ENCODE data around the gene ACSF3.
A peak's percentile ranks its signal among the peaks of the same experiment; 100 is the strongest.

The ACSF3 gene

DNA sequence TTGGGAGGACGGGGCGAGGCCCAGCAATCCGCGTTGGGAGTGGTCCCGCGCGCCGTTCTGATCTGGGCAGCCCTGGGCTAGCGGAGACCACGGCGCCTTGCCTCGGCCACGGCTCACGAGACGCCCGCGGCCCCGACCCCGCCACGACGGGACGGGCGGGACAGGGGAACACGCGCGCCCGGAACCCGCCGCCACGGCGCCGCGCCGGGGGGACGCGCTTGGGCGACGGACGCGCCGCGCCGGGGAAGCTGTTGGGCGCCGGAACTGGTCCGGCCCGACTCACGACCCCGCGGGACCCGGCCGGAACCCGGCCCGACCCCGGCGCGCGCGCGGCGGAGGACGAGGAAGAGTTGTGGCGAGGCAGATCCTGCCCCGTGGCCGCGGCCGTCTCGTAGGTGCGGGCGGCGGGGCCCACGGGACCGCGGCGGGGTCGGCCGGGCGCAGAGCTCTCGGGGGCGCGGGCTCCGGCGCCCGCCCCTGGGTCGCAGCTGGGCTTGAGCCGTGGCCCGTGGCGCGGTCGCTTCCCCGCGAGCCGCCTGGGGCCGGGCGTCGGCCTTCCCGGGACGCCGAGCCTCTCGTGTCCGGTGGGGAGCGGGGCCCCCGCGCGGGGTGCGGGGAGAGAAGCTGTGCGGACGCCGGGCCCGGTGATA, at the start of gene ACSF3:
Gene ACSF3, plus strand, starts transcription at position 251 of the 650 bp plus-strand sequence. CDS start 6,830 bp downstream, outside the sequence.
- peaks cover 41% of the 10 kb centered on the region for H3K4me1 Mint-ChIP-seq (ENCODE audit: low read depth)

GRCh38 chr16:89044418-89045180, 49.1 kb upstream of the ACSF3 start:
- H3K4me3 Mint-ChIP-seq = no peak overlapping the region
- H3K27ac Mint-ChIP-seq = no peak overlapping the region
- no peaks in the 10 kb centered on the region for H3K36me3 Mint-ChIP-seq (ENCODE audit: low read depth)
- no peaks in the 10 kb centered on the region for H3K27me3 Mint-ChIP-seq (ENCODE audit: low read depth)
- H3K9me3 Mint-ChIP-seq = no peaks in the 10 kb centered on the region
- no peaks in the 10 kb centered on the region for H3K4me1 Mint-ChIP-seq (ENCODE audit: low read depth)

More for the DNA sequence above, at the start of gene ACSF3:
- H3K27me3 Mint-ChIP-seq (ENCODE audit: low read depth) = peaks cover 18% of the 10 kb centered on the region
- no peaks in the 10 kb centered on the region for H3K9me3 Mint-ChIP-seq
- H3K4me3 Mint-ChIP-seq = peak within 1 kb of the TSS; percentile 96
- H3K27ac Mint-ChIP-seq = peak within 1 kb of the TSS; percentile 94
- peaks cover 11% of the 10 kb centered on the region for H3K36me3 Mint-ChIP-seq (ENCODE audit: low read depth)

DNA sequence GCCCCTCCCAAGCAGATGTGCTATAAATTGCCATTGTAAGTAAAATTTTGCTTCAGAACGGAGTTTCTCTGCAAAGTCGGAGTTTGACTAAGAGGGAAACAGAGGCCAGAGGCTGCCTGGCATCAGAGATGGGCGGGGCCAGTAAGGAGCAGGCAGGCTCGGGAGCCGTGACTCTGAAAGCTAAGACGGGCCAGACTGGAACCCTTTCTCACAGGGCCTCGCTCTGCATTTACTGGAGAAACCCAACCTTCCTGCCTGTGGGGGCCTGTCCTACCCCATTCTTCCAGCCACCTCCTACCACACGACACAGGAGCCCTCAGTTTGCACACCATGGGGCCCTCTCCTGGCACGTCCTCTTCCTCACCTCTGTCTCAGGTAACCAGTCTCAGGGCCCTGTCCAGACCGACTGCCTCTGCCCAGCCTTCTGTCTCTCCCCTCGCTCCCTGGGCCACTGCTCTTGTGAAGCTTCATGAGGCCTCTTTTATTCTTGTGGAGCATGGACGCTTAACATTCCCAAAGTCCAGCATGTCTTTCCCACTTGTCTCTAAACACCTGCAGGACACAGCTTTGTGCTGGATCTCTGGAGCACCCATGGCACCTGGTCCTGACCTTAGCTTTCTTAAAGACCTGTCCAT, 48.4 kb upstream of the ACSF3 start:
- Mint-ChIP-seq H3K4me1 (ENCODE audit: low read depth) (no peaks in the 10 kb centered on the region), H3K27ac (no peak overlapping the region), H3K9me3 (no peaks in the 10 kb centered on the region), H3K27me3 (ENCODE audit: low read depth) (no peaks in the 10 kb centered on the region), H3K36me3 (ENCODE audit: low read depth) (no peaks in the 10 kb centered on the region), H3K4me3 (no peak overlapping the region)

DNA sequence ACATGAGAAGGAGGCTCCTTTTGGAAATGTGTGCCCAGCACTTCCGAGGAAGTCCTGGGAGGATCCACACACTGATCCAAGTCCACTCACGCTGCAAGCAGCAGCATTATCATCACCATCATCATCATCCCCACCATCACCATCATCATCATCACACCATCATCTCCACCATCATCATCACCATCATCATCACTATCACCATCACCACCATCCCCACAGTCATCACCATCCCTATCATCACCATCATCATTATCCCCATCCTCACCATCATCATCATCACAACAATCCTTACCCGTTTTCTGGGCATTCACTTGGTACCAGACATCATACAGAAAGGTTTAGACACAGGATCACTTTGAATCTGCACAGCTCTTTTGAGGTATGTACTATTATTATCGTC, 47.8 kb upstream of the ACSF3 start:
- no peaks in the 10 kb centered on the region for H3K4me1 Mint-ChIP-seq (ENCODE audit: low read depth)
- H3K9me3 Mint-ChIP-seq = no peaks in the 10 kb centered on the region

DNA sequence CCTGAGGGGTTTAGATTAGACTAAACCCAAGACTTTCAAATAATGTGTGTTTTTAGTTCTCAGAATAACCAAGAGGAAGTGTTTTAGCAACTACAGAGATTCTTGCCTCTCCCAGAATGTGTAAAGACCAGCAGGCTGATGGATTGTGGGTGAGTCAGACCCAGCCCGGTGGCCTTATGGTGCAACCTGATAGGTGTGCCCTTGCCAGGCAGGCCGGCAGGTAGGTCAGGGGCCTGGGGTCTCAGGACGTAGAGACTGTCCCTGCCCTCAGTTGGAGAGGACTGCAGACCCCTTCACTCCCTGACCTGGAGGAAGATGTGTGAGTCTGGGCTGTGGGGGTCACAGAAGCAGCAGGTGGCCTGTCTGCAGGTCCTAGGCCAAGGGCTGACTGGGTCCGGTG, 47.2 kb upstream of the ACSF3 start:
- Mint-ChIP-seq H3K27me3 (ENCODE audit: low read depth) (no peaks in the 10 kb centered on the region), H3K4me3 (no peak overlapping the region), H3K4me1 (ENCODE audit: low read depth) (no peaks in the 10 kb centered on the region), H3K36me3 (ENCODE audit: low read depth) (no peaks in the 10 kb centered on the region), H3K27ac (no peak overlapping the region), H3K9me3 (no peaks in the 10 kb centered on the region)

More for the DNA sequence above, 47.8 kb upstream of the ACSF3 start:
- no peaks in the 10 kb centered on the region for H3K36me3 Mint-ChIP-seq (ENCODE audit: low read depth)
- no peak overlapping the region for H3K27ac Mint-ChIP-seq
- H3K27me3 Mint-ChIP-seq (ENCODE audit: low read depth) = no peaks in the 10 kb centered on the region
- H3K4me3 Mint-ChIP-seq = no peak overlapping the region

- H3K36me3 Mint-ChIP-seq (ENCODE audit: low read depth) = no peaks in the 10 kb centered on the region
- H3K27ac Mint-ChIP-seq = no peak overlapping the region
- H3K4me3 Mint-ChIP-seq = no peak overlapping the region
- no peaks in the 10 kb centered on the region for H3K9me3 Mint-ChIP-seq
- no peaks in the 10 kb centered on the region for H3K27me3 Mint-ChIP-seq (ENCODE audit: low read depth)
- H3K4me1 Mint-ChIP-seq (ENCODE audit: low read depth) = no peaks in the 10 kb centered on the region
These were observed 46.1 kb upstream of the ACSF3 start for GRCh38 chr16:89047331-89048089.

GRCh38 chr16:89048090-89048725, 45.4 kb upstream of the ACSF3 start:
- Mint-ChIP-seq H3K27me3 (ENCODE audit: low read depth) (no peaks in the 10 kb centered on the region), H3K4me3 (no peak overlapping the region), H3K36me3 (ENCODE audit: low read depth) (no peaks in the 10 kb centered on the region), H3K4me1 (ENCODE audit: low read depth) (peaks cover 2% of the 10 kb centered on the region), H3K9me3 (no peaks in the 10 kb centered on the region), H3K27ac (no peak overlapping the region)

GRCh38 chr16:89048871-89049422, 44.7 kb upstream of the ACSF3 start:
- H3K4me1 Mint-ChIP-seq (ENCODE audit: low read depth) = peaks cover 2% of the 10 kb centered on the region
- H3K4me3 Mint-ChIP-seq = no peak overlapping the region
- no peaks in the 10 kb centered on the region for H3K36me3 Mint-ChIP-seq (ENCODE audit: low read depth)
- no peaks in the 10 kb centered on the region for H3K27me3 Mint-ChIP-seq (ENCODE audit: low read depth)
- H3K27ac Mint-ChIP-seq = no peak overlapping the region
- H3K9me3 Mint-ChIP-seq = no peaks in the 10 kb centered on the region

GRCh38 chr16:89049484-89050118, 44.1 kb upstream of the ACSF3 start:
- Mint-ChIP-seq H3K27me3 (ENCODE audit: low read depth) (no peaks in the 10 kb centered on the region), H3K4me3 (no peak overlapping the region), H3K27ac (no peak overlapping the region), H3K4me1 (ENCODE audit: low read depth) (peaks cover 2% of the 10 kb centered on the region), H3K9me3 (no peaks in the 10 kb centered on the region), H3K36me3 (ENCODE audit: low read depth) (no peaks in the 10 kb centered on the region)

- Mint-ChIP-seq H3K27me3 (ENCODE audit: low read depth) (no peaks in the 10 kb centered on the region), H3K4me1 (ENCODE audit: low read depth) (peaks cover 2% of the 10 kb centered on the region), H3K4me3 (no peak overlapping the region), H3K36me3 (ENCODE audit: low read depth) (no peaks in the 10 kb centered on the region), H3K27ac (no peak overlapping the region), H3K9me3 (no peaks in the 10 kb centered on the region)
These were observed 43.4 kb upstream of the ACSF3 start for GRCh38 chr16:89050119-89050867.

GRCh38 chr16:89050868-89051311, 42.8 kb upstream of the ACSF3 start:
- Mint-ChIP-seq H3K9me3 (no peaks in the 10 kb centered on the region), H3K36me3 (ENCODE audit: low read depth) (no peaks in the 10 kb centered on the region), H3K27me3 (ENCODE audit: low read depth) (no peaks in the 10 kb centered on the region), H3K27ac (no peak overlapping the region), H3K4me3 (no peak overlapping the region), H3K4me1 (ENCODE audit: low read depth) (peaks cover 2% of the 10 kb centered on the region)

DNA sequence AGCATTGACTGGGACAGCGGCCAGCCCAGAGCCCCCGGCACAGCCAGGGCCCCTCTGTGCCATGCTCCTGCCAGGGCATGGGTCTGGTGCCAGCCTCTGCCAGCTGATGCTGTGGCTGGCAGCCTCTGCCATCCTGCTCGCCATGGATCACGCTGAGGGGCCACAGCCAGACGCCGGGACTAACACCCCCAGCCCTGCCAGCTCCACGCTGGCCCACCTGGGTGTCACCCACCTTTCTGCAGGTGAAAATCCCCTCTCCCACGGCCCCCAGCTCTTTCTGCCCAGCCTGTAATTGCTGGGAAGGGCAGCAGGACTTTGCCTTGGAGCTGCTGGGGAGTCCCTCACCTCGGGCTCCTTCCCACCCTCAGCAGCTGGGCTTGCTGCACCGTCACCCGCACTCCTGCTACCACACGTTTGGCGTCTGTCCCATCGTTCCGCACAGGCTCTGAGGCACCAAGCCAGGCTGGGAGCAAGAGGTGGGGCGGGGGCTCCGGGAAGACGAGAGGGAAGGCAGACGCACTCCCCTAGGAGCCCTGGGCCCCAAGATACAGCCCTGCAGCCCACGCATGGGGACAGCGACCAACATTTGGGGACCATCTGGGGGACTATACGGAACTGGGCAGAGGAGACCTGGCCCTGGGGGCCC, 42.0 kb upstream of the ACSF3 start:
- Mint-ChIP-seq H3K4me3 (no peak overlapping the region), H3K27me3 (ENCODE audit: low read depth) (no peaks in the 10 kb centered on the region), H3K9me3 (no peaks in the 10 kb centered on the region), H3K27ac (no peak overlapping the region), H3K36me3 (ENCODE audit: low read depth) (no peaks in the 10 kb centered on the region), H3K4me1 (ENCODE audit: low read depth) (peaks cover 2% of the 10 kb centered on the region)
